ENCODE measurements around the gene NUPR2. TPM values are rescaled to one million over a fixed set of nuclear protein-coding genes. Genes with fewer than 3 reads are reported as not detected.
"Not testable (repeated sequence)": the region's sequence is repeated elsewhere in the genome, so short reads cannot be mapped to it uniquely, and the experiment has no call there.

Gene NUPR2
- total RNA-seq, result not detected in 2 replicates
- polyA plus RNA-seq, result not detected in 2 replicates
- not detected in 2 replicates for polyA plus RNA-seq (2012)
- not detected in 2 replicates for polyA minus RNA-seq (ENCODE audit: low replicate concordance)

DNA sequence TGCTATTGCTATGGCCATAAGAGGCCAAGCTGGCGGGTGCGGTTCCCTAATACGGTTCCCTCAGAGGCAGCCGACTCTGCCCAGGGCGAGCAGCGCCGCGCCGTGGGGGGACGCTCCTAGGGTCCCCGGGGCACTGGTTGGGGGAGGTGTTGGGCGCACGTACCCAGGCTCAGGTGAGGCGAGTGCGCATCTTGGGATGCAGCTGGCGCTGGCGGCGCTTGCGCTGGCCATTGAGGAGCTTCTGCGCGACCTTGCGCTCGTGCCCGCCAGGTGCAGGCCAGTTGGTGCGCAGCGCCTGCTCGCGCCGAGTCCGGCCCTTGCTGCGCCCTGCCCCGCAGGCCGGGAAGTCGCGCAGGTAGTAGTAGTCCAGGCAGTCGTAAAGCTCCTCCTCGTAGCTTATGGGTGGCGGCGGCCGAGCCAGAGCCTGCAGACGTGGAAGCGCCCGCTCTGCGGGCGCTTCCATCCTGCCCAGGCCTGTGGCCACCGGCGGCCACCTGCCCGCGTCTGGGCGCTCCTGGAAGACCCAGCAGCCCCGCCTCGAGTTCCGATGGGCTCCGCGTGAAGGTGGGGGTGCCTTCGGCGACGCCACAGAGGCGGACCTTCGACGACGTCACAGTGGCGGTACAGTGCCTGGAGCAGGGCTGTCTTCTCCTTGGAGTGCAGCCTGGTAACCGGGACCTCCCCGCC is at the start of gene NUPR2:
Gene NUPR2 (minus strand): TSS at position 566 of the 687 bp plus-strand sequence. CDS start 103 bp downstream, at position 463.
- H2AFZ ChIP-seq (ENCODE audit: low read length), result no peak within 1 kb of the TSS
- H4K20me1 ChIP-seq (ENCODE audit: control insufficient read depth, extremely low read depth, insufficient read depth, low read length), result no peaks in the 10 kb centered on the region
- H3K36me3 ChIP-seq (ENCODE audit: control insufficient read depth, insufficient read depth, low read length), result no peaks in the 10 kb centered on the region
- H3K9ac ChIP-seq (ENCODE audit: insufficient read depth, low read length), result no peak within 1 kb of the TSS
- no peak for TF ChIP-seq EZH2 (IDR thresholded peaks at IDR 0.05; ENCODE audit: low read length, missing control alignments)
- no peak for TF ChIP-seq CTCF (conservative IDR thresholded peaks at IDR 0.05 in 1 of 2, IDR thresholded peaks at IDR 0.05 in 1 of 2; ENCODE audit: low read depth in 1 of 2, low read length in 2 of 2)
- no peak within 1 kb of the TSS for H3K4me2 ChIP-seq (ENCODE audit: extremely low read depth, insufficient read depth, low read length)
- no peak for DNase-seq (ENCODE audit: low read depth in 2 of 2)
- H3K9me3 ChIP-seq (ENCODE audit: control insufficient read depth, insufficient read depth, low read depth, low read length), result no peaks in the 10 kb centered on the region
- H3K4me3 ChIP-seq (replicated peaks in 1 of 4; ENCODE audit: control extremely low read depth in 1 of 4, insufficient read depth in 1 of 4, low read depth in 3 of 4, low read length in 4 of 4), result no peak within 1 kb of the TSS
- no peaks in the 10 kb centered on the region for H3K27me3 ChIP-seq (ENCODE audit: control insufficient read depth, insufficient read depth, low read length)
- H3K79me2 ChIP-seq (ENCODE audit: control insufficient read depth, insufficient read depth, low read length), result no peaks in the 10 kb centered on the region
- H3K4me1 ChIP-seq (ENCODE audit: control insufficient read depth, extremely low read depth, insufficient read depth, low read length), result no peaks in the 10 kb centered on the region
- H3K27ac ChIP-seq (ENCODE audit: insufficient read depth, low read length), result no peak within 1 kb of the TSS

DNA sequence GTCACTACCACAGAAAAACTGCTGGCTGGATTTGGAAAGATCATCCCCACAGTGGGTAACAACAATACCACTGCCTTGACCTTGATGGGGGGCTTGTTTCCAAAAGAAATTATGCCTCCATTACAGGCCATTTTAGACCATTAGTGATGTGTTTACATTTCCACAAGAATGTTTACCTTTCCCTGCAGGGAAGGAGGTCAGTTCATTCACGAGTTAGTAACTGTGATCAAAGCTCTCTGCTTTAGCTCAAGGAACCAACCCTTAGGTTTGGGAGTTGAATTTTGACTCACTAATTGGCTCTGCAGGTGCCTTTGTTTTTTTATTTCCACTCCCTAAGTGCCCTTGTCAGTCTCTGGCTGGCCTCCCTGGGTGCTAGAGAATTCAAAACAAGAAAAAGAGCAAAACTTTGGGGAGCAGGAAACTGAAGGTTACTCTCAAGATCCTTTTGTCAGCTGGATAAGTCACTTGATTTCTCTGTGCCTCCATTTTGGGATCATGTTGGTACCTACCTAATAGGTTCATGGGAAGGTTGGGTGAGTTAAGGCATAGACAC is 41.1 kb upstream of the NUPR2 start:
- Histone ChIP-seq H3K27ac (ENCODE audit: insufficient read depth, low read length) (no peak overlapping the region), H4K20me1 (ENCODE audit: control insufficient read depth, extremely low read depth, insufficient read depth, low read length) (no peaks in the 10 kb centered on the region), H2AFZ (ENCODE audit: low read length) (no peak overlapping the region), H3K79me2 (ENCODE audit: control insufficient read depth, insufficient read depth, low read length) (no peaks in the 10 kb centered on the region), H3K9me3 (ENCODE audit: control insufficient read depth, insufficient read depth, low read depth, low read length) (no peaks in the 10 kb centered on the region), H3K4me2 (ENCODE audit: extremely low read depth, insufficient read depth, low read length) (no peak overlapping the region), H3K36me3 (ENCODE audit: control insufficient read depth, insufficient read depth, low read length) (no peaks in the 10 kb centered on the region), H3K9ac (ENCODE audit: insufficient read depth, low read length) (no peak overlapping the region), H3K4me1 (ENCODE audit: control insufficient read depth, extremely low read depth, insufficient read depth, low read length) (no peaks in the 10 kb centered on the region), H3K27me3 (ENCODE audit: control insufficient read depth, insufficient read depth, low read length) (no peaks in the 10 kb centered on the region), H3K4me3 (replicated peaks in 1 of 4; ENCODE audit: control extremely low read depth in 1 of 4, insufficient read depth in 1 of 4, low read depth in 3 of 4, low read length in 4 of 4) (no peak overlapping the region)
- no peak for TF ChIP-seq EZH2 (IDR thresholded peaks at IDR 0.05; ENCODE audit: low read length, missing control alignments)
- TF ChIP-seq CTCF (conservative IDR thresholded peaks at IDR 0.05 in 1 of 2, IDR thresholded peaks at IDR 0.05 in 1 of 2; ENCODE audit: low read depth in 1 of 2, low read length in 2 of 2), result no peak
- DNase-seq (ENCODE audit: low read depth in 2 of 2), result no peak

- DNase-seq (ENCODE audit: low read depth in 2 of 2); H3K36me3 ChIP-seq (ENCODE audit: control insufficient read depth, insufficient read depth, low read length); H2AFZ ChIP-seq (ENCODE audit: low read length); H3K9me3 ChIP-seq (ENCODE audit: control insufficient read depth, insufficient read depth, low read depth, low read length); H3K27ac ChIP-seq (ENCODE audit: insufficient read depth, low read length); H3K9ac ChIP-seq (ENCODE audit: insufficient read depth, low read length); H4K20me1 ChIP-seq (ENCODE audit: control insufficient read depth, extremely low read depth, insufficient read depth, low read length); H3K27me3 ChIP-seq (ENCODE audit: control insufficient read depth, insufficient read depth, low read length); H3K4me3 ChIP-seq (replicated peaks in 1 of 4; ENCODE audit: control extremely low read depth in 1 of 4, insufficient read depth in 1 of 4, low read depth in 3 of 4, low read length in 4 of 4); H3K4me2 ChIP-seq (ENCODE audit: extremely low read depth, insufficient read depth, low read length); H3K79me2 ChIP-seq (ENCODE audit: control insufficient read depth, insufficient read depth, low read length); H3K4me1 ChIP-seq (ENCODE audit: control insufficient read depth, extremely low read depth, insufficient read depth, low read length): not testable (repeated sequence)
These were observed 14.8 kb upstream of the NUPR2 start for GRCh38 chr7:56131062-56131461.

Measured in fibroblast of lung (primary cell).